ENCODE measurements around the gene HNF4A. TPM values are rescaled to one million over a fixed set of nuclear protein-coding genes. Genes with fewer than 3 reads are reported as not detected.

The HNF4A gene
- polyA plus RNA-seq, 3 donors = 50.4 to 53.0 (median 51.7) TPM

DNA sequence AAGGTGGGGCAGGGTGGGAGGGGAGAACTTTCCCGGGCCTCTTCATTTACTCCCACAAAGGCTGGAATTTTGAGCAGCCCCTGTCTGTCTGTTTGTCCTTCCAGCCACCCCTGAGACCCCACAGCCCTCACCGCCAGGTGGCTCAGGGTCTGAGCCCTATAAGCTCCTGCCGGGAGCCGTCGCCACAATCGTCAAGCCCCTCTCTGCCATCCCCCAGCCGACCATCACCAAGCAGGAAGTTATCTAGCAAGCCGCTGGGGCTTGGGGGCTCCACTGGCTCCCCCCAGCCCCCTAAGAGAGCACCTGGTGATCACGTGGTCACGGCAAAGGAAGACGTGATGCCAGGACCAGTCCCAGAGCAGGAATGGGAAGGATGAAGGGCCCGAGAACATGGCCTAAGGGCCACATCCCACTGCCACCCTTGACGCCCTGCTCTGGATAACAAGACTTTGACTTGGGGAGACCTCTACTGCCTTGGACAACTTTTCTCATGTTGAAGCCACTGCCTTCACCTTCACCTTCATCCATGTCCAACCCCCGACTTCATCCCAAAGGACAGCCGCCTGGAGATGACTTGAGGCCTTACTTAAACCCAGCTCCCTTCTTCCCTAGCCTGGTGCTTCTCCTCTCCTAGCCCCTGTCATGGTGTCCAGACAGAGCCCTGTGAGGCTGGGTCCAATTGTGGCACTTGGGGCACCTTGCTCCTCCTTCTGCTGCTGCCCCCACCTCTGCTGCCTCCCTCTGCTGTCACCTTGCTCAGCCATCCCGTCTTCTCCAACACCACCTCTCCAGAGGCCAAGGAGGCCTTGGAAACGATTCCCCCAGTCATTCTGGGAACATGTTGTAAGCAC lies 74.1 kb downstream of the HNF4A start:
- no peak for DNase-seq (ENCODE audit: extremely low read depth in 1 of 11, low read depth in 9 of 11, low spot score in 4 of 11)

DNA sequence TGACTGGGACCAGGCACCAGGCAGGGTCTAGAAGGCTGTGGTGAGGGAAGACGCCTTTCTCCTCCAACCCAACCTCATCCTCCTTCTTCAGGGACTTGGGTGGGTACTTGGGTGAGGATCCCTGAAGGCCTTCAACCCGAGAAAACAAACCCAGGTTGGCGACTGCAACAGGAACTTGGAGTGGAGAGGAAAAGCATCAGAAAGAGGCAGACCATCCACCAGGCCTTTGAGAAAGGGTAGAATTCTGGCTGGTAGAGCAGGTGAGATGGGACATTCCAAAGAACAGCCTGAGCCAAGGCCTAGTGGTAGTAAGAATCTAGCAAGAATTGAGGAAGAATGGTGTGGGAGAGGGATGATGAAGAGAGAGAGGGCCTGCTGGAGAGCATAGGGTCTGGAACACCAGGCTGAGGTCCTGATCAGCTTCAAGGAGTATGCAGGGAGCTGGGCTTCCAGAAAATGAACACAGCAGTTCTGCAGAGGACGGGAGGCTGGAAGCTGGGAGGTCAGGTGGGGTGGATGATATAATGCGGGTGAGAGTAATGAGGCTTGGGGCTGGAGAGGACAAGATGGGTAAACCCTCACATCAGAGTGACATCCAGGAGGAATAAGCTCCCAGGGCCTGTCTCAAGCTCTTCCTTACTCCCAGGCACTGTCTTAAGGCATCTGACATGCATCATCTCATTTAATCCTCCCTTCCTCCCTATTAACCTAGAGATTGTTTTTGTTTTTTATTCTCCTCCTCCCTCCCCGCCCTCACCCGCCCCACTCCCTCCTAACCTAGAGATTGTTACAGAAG lies 75.0 kb downstream of the HNF4A start:
- no peak for DNase-seq (ENCODE audit: extremely low read depth in 1 of 11, low read depth in 9 of 11, low spot score in 4 of 11)

DNA sequence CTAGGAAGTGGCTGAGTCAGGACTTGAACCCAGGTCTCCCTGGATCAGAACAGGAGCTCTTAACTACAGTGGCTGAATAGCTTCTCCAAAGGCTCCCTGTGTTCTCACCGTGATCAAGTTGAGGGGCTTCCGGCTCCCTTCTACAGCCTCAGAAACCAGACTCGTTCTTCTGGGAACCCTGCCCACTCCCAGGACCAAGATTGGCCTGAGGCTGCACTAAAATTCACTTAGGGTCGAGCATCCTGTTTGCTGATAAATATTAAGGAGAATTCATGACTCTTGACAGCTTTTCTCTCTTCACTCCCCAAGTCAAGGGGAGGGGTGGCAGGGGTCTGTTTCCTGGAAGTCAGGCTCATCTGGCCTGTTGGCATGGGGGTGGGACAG lies 75.6 kb downstream of the HNF4A start:
- no peak for DNase-seq (ENCODE audit: extremely low read depth in 1 of 11, low read depth in 9 of 11, low spot score in 4 of 11)

DNA sequence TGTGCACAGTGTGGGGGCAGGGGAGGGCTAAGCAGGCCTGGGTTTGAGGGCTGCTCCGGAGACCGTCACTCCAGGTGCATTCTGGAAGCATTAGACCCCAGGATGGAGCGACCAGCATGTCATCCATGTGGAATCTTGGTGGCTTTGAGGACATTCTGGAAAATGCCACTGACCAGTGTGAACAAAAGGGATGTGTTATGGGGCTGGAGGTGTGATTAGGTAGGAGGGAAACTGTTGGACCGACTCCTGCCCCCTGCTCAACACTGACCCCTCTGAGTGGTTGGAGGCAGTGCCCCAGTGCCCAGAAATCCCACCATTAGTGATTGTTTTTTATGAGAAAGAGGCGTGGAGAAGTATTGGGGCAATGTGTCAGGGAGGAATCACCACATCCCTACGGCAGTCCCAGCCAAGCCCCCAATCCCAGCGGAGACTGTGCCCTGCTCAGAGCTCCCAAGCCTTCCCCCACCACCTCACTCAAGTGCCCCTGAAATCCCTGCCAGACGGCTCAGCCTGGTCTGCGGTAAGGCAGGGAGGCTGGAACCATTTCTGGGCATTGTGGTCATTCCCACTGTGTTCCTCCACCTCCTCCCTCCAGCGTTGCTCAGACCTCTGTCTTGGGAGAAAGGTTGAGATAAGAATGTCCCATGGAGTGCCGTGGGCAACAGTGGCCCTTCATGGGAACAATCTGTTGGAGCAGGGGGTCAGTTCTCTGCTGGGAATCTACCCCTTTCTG lies 76.2 kb downstream of the HNF4A start:
- no peak for DNase-seq (ENCODE audit: extremely low read depth in 1 of 11, low read depth in 9 of 11, low spot score in 4 of 11)

DNA sequence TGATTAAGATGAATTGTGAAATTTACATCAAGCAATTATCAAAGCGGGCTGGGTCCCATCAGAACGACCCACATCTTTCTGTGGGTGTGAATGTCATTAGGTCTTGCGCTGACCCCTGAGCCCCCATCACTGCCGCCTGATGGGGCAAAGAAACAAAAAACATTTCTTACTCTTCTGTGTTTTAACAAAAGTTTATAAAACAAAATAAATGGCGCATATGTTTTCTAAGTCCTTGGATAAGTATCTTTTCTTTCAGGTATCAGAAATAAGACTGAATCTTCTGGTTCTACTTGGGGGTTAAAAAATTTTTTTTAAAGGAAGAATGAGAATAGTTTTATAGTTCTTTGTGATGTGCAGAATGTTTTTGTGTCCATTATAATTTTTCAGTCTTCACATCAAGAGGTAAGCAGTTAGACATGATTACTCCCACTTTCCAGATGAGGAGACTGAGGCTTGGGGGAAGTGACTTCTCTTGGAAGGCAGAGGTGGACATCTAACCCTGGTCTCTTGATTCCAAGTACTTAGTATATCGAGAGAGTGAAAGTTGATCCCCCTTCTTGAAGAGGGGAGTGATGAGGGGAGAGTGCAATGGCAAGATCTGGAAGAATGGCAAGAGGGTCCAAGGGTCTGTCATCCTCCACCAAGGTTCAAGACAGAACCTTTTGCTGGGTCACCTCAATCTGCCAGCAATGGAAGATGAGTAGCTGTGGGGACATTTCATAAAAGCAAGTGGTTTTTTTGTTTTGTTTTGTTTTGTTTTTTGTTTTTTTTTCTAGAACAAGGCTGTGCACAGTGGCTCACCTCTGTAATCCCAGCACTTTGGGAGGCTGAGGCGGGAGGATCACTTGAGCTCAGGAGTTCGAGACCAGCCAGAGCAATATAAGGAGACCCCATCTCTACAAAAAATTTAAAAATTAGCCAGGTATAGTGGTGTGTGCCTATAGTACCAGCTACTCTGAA lies 77.4 kb downstream of the HNF4A start:
- DNase-seq (ENCODE audit: extremely low read depth in 1 of 11, low read depth in 9 of 11, low spot score in 4 of 11) = no peak

GRCh38 chr20:44433751-44434538 lies 78.4 kb downstream of the HNF4A start:
- peak in 3 of 11 donors; percentile 17 to 33 (median 31) for DNase-seq (ENCODE audit: extremely low read depth in 1 of 11, low read depth in 9 of 11, low spot score in 4 of 11)

- no peak for DNase-seq (ENCODE audit: extremely low read depth in 1 of 11, low read depth in 9 of 11, low spot score in 4 of 11)
Observed at GRCh38 chr20:44435630-44436335, 80.3 kb downstream of the HNF4A start.

DNA sequence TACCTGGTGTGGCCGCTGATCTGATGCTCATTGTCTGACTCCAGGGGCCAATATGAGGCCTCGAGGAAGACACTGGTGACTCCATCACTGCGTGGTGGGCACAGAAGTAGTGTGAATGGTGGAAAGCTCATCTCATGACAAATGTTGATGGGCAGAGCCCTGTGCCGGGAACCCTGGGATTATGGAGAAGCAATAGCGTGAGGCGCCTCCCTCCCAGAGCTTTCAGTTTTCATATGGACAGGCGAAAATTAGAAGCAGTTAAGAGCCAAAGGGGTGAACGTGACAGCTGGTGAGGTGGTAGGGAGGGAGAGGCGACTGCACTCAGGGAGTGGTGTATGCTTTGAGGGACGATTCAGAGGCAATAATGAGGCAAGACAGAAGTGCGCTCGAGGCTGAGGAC lies 80.9 kb downstream of the HNF4A start:
- DNase-seq (ENCODE audit: extremely low read depth in 1 of 11, low read depth in 9 of 11, low spot score in 4 of 11) = no peak

GRCh38 chr20:44437497-44437896 lies 82.0 kb downstream of the HNF4A start:
- no peak for DNase-seq (ENCODE audit: extremely low read depth in 1 of 11, low read depth in 9 of 11, low spot score in 4 of 11)

DNA sequence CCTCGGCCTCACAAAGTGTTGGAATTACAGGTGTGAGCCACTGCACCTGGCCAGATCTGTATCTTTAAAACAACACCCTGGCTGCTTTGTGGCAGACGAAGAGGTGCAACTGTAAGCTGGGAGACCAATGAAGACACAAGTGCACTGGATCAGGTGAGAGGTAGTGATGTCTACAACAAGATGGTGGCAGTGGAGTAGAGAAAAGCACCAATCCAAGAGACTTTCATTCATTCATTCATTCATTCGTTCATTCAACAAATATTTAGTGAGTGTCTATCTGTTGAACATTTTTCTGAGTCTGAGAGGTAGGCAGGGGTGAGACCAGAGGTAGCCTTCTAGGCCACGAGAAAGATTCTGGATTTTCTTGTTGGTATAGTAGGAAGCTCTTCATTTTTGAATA lies 83.3 kb downstream of the HNF4A start:
- DNase-seq (ENCODE audit: extremely low read depth in 1 of 11, low read depth in 9 of 11, low spot score in 4 of 11) = no peak

- no peak for DNase-seq (ENCODE audit: extremely low read depth in 1 of 11, low read depth in 9 of 11, low spot score in 4 of 11)
Observed at GRCh38 chr20:44439318-44439717, 83.8 kb downstream of the HNF4A start.

GRCh38 chr20:44442298-44443070 lies 87.0 kb downstream of the HNF4A start:
- DNase-seq (ENCODE audit: extremely low read depth in 1 of 11, low read depth in 9 of 11, low spot score in 4 of 11) = no peak

DNA sequence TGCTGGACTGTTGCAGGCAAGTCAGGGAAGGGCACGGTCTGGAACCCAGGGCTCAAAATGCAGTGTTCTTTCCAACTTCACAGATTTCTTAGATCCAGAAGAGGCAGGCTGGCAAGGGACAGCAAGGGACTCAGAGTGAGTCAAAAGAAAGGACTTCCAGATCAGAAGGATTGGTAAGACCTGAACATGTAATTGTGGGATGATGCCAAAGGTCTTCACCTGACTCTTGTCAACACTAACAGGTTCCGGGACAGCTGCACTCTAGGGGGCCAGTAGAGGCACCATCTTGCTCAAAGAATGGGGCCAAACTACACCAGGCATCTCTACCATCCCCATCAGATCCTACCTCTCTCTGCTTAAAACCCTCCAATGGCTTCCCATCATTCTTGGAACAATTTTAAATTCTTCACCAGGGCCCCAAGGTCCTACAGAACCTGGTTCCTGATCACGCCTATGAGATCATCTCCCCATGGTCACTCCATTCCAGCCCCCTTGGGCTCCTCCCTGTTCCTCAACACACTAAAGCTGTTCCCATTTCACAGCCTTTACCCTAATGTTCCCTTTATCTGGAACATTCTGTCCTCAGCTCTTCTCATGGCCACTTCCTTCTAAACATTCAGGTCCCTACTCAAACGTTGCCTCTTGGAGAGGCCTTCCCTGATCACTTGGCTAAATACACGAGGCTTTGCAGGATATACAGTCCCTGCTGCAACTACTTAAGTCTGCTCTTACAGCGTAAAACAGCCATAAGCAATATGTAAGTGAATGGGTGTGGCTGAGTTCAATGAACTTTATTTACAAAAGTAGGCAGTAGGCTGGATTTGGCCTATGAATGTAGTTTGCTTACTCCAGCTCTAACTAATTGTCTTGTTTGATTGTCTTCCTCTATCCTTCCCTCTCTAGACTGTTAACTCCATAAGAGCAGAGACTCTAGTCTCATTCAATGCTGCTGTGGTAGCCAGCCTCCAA lies 90.5 kb downstream of the HNF4A start:
- DNase-seq (ENCODE audit: extremely low read depth in 1 of 11, low read depth in 9 of 11, low spot score in 4 of 11) = no peak

- no peak for DNase-seq (ENCODE audit: extremely low read depth in 1 of 11, low read depth in 9 of 11, low spot score in 4 of 11)
Observed at GRCh38 chr20:44447827-44448419, 92.4 kb downstream of the HNF4A start.

Measured in renal cortex interstitium (tissue), 11 donors.